Panc1 (cell line): Measurements from ENCODE around the gene C2orf81.

ENCODE experiments used
- CTCF ChIP-seq: fragments of 450-650 bp; IDR thresholded peaks from 2 replicates; pipeline ENCODE4 v1.5.1; 2017; ENCODE audit warnings: mild to moderate bottlenecking
- POLR2AphosphoS5 ChIP-seq: IDR thresholded peaks from 2 replicates; pipeline ENCODE4 v1.6.1; 2012; ENCODE audit warnings: mild to moderate bottlenecking, low read depth, low read length, moderate library complexity
- REST ChIP-seq, 2 experiments: IDR thresholded peaks; 2 replicates each; pipeline ENCODE4 v1.6.1; 2011 to 2012; ENCODE audit warnings: low read depth in 2 of 2, control low read depth in 1 of 2, low read length in 1 of 2, mild to moderate bottlenecking in 1 of 2, moderate library complexity in 1 of 2; ENCODE audit not compliant: insufficient read depth in 1 of 2
- SIN3A ChIP-seq: IDR thresholded peaks from 2 replicates; pipeline ENCODE4 v1.6.1; 2012; ENCODE audit warnings: low read depth, mild to moderate bottlenecking, low read length, moderate library complexity, borderline replicate concordance; ENCODE audit not compliant: insufficient read depth
- TCF7L2 ChIP-seq: IDR thresholded peaks from 2 replicates; pipeline ENCODE4 v1.6.1; 2011; ENCODE audit warnings: mild to moderate bottlenecking, low read depth, low read length, inconsistent platforms

- no peak for TF ChIP-seq CTCF
- 0 out of 2 replicates have a peak, but pooled peaks have one; percentile 24 for TF ChIP-seq SIN3A
- TF ChIP-seq TCF7L2: peak; percentile 95
- TF ChIP-seq REST (IDR thresholded peaks at IDR 0.05; ENCODE audit: insufficient read depth in 1 of 2, low read depth in 2 of 2, low read length in 1 of 2): no peak
- peak; percentile 64 for TF ChIP-seq POLR2AphosphoS5
These were observed 20.5 kb upstream of the C2orf81 start, which contains the start of gene RTKN for GRCh38 chr2:74441690-74442482.
